ENCODE measurements around the gene MAP2K5. TPM values are rescaled to one million over a fixed set of nuclear protein-coding genes. Genes with fewer than 3 reads are reported as not detected.

MAP2K5 gene
- total and polyA plus RNA-seq, 9 of the 15 experiments (the other 6 are each of a cell fraction or from before 2014, with no cell fraction given): 0.41 to 16.5 (median 7.5) TPM

DNA sequence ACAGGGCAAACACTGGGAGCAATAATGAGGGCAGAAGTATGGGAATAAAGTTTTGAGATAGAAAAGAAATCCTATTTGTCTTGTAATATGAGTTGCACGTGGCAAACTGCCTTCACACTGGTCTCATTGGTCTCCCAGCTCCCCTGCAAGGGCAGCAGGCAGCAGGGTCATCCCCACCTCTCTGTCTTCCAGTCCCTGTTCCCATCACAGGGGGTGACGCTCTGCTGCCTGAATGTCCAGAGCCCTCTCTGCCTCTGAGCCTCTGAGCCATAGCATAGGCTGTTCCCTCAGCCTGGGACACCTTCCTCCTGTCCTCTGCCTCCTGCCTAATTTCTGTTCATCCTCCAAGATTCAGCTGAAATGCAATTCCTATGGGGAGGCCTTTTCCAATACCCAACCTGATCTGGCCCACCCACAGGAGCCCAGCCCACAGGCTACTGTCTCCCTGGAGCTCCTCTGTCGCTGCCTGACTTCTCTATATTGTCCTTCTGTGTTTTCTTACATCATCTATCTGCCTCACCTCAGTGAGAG is 270.7 kb downstream of the MAP2K5 start:
- in situ Hi-C loops (cut with MboI): no loop called here
- intact Hi-C loops (cut with micrococcal nuclease): no loop called here
- no peak for TF ChIP-seq FOXP1 (CRISPR knock-in tag; IDR thresholded peaks at IDR 0.05)
- TF ChIP-seq, protein P1, sequence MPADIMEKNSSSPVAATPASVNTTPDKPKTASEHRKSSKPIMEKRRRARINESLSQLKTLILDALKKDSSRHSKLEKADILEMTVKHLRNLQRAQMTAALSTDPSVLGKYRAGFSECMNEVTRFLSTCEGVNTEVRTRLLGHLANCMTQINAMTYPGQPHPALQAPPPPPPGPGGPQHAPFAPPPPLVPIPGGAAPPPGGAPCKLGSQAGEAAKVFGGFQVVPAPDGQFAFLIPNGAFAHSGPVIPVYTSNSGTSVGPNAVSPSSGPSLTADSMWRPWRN (IDR thresholded peaks at IDR 0.05; ENCODE audit: low read depth): no peak
- TF ChIP-seq, protein P2, sequence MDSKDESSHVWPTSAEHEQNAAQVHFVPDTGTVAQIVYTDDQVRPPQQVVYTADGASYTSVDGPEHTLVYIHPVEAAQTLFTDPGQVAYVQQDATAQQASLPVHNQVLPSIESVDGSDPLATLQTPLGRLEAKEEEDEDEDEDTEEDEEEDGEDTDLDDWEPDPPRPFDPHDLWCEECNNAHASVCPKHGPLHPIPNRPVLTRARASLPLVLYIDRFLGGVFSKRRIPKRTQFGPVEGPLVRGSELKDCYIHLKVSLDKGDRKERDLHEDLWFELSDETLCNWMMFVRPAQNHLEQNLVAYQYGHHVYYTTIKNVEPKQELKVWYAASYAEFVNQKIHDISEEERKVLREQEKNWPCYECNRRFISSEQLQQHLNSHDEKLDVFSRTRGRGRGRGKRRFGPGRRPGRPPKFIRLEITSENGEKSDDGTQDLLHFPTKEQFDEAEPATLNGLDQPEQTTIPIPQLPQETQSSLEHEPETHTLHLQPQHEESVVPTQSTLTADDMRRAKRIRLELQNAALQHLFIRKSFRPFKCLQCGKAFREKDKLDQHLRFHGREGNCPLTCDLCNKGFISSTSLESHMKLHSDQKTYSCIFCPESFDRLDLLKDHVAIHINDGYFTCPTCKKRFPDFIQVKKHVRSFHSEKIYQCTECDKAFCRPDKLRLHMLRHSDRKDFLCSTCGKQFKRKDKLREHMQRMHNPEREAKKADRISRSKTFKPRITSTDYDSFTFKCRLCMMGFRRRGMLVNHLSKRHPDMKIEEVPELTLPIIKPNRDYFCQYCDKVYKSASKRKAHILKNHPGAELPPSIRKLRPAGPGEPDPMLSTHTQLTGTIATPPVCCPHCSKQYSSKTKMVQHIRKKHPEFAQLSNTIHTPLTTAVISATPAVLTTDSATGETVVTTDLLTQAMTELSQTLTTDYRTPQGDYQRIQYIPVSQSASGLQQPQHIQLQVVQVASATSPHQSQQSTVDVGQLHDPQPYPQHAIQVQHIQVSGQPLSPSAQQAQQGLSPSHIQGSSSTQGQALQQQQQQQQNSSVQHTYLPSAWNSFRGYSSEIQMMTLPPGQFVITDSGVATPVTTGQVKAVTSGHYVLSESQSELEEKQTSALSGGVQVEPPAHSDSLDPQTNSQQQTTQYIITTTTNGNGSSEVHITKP (IDR thresholded peaks at IDR 0.05; ENCODE audit: partially characterized antibody): no peak
- FAIRE-seq (no peak), ATAC-seq (no peak; the same call in 2 of the 3 replicates), DNase-seq (ENCODE audit: extremely low read depth in 1 of 4, low spot score in 3 of 4) (no peak)
- H3K9me3 ChIP-seq (replicated peaks; ENCODE audit: control insufficient read depth, insufficient read depth, low read depth, low read length): no peaks in the 10 kb centered on the region; the same call in 1 of the 2 replicates
- WGBS (ENCODE audit: insufficient coverage, low coverage, missing lambda C conversion rate): 7% methylated on average over 3 of the region's 3 CpGs
- no peak overlapping the region for H3K9ac ChIP-seq (ENCODE audit: insufficient read depth in 1 of 2, low read depth in 2 of 2, low read length in 2 of 2)
- H3K9me1 ChIP-seq (ENCODE audit: control insufficient read depth, insufficient read depth, low read length): no peaks in the 10 kb centered on the region
- no peaks in the 10 kb centered on the region for H3K36me3 ChIP-seq (ENCODE audit: control insufficient read depth, insufficient read depth, low read length)
- no peak overlapping the region for H3K4me3 ChIP-seq
- H3K4me2 ChIP-seq (ENCODE audit: insufficient read depth, low read length): no peak overlapping the region
- H3K4me1 ChIP-seq (replicated peaks in 1 of 2; ENCODE audit: control insufficient read depth in 2 of 2, insufficient read depth in 2 of 2, low read length in 2 of 2): peaks cover 0 to 4% of the 10 kb centered on the region in 2 experiments; a peak in 1 of 5 replicates
- H3K79me2 ChIP-seq (ENCODE audit: control insufficient read depth, insufficient read depth, low read length): no peaks in the 10 kb centered on the region
- H4K20me1 ChIP-seq (replicated peaks; ENCODE audit: control insufficient read depth, insufficient read depth, low read length): 0 out of 2 replicates have a peak, but pooled peaks cover 6% of the 10 kb centered on the region
- H3K27ac ChIP-seq (ENCODE audit: extremely low read depth, low read depth, low read length): no peak overlapping the region
- BruUV-seq (replicated peaks): no TSS peak
- CTCF ChIA-PET (ENCODE audit: low intra/inter-chr PET ratio): no interaction called here
- H3K27me3 ChIP-seq (ENCODE audit: control insufficient read depth in 2 of 2, insufficient read depth in 2 of 2, low read length in 2 of 2): peaks cover 3 to 27% of the 10 kb centered on the region in 2 experiments; a peak in 2 of 5 replicates
- POLR2A ChIA-PET: interaction anchor here (0.7 to 0.8 kb wide), 2 partner anchors 11 to 367 kb away, joined by 3 to 4 read pairs; no protein-coding TSS in a partner anchor
- no peak overlapping the region for H2AFZ ChIP-seq (ENCODE audit: low read depth, low read length)
